Uterus (tissue), 4 donors: ENCODE results near the gene CCDC50. TPM values are rescaled to one million over a fixed set of nuclear protein-coding genes. Genes with fewer than 3 reads are reported as not detected.

ENCODE experiments used
- DNase-seq, 2 donors: peaks; one replicate each; pipeline ENCODE4 v3.0.0-alpha.2; 2019 to 2020
- H3K27ac ChIP-seq, 2 donors: fragments of 200-600 bp; sonication (generic); 1 replicate in 1 of 2; 2 replicates in 1 of 2; pipeline ENCODE4 v1.5.1; 2016 to 2018
- H3K27me3 ChIP-seq, 2 donors: fragments of 200-600 bp; sonication (generic); one replicate each; pipeline ENCODE4 v1.5.1; 2018 to 2019; ENCODE audit warnings: control low read depth in 1 of 2
- H3K36me3 ChIP-seq, 2 donors: fragments of 200-600 bp; sonication (generic); one replicate each; pipeline ENCODE4 v1.5.1; 2019; ENCODE audit warnings: control low read depth in 1 of 2
- H3K4me1 ChIP-seq, 2 donors: fragments of 200-600 bp; sonication (generic); one replicate each; pipeline ENCODE4 v1.5.1; 2018 to 2019; ENCODE audit warnings: control low read depth in 1 of 2
- H3K4me3 ChIP-seq, 2 donors: fragments of 200-600 bp; sonication (generic); 1 replicate in 1 of 2; 2 replicates in 1 of 2; pipeline ENCODE4 v1.5.1; 2018 to 2019; ENCODE audit warnings: mild to moderate bottlenecking in 1 of 2
- H3K9me3 ChIP-seq, 2 donors: fragments of 200-600 bp; sonication (generic); one replicate each; pipeline ENCODE4 v1.5.1; 2019; ENCODE audit warnings: control low read depth in 1 of 2
- CTCF ChIP-seq, 4 experiments: fragments of 200-600 bp in 2 of 4; fragments of 450-650 bp in 2 of 4; sonication (generic) in 2 of 4; IDR thresholded peaks; one replicate each; pipeline ENCODE4 v1.5.1; 2016 to 2019; ENCODE audit warnings: antibody characterized with exemption in 4 of 4, mild to moderate bottlenecking in 2 of 4, moderate library complexity in 1 of 4
- POLR2A ChIP-seq, 2 donors: fragments of 450-650 bp; IDR thresholded peaks; one replicate each; pipeline ENCODE4 v1.6.1; 2016; ENCODE audit warnings: antibody characterized with exemption in 2 of 2, mild to moderate bottlenecking in 1 of 2, moderate library complexity in 1 of 2
- intact Hi-C: fragments of 100-400 bp; cut with DNase I; formaldehyde crosslinking; loops from one replicate; pipeline ENCODE4 v1.15.1; 2023; ENCODE audit warnings: low total_unique reads
- total RNA-seq, 4 donors: library from RNA; depleted of rRNA in 3 of 4; stranded (reverse); fragments of >200 nt in 3 of 4; gene quantifications; one replicate each; pipeline versions ENCODE4 v1.1.0 to v1.2.4, GENCODE V29; 2014 to 2023
- donor health status: DM: yes; HTN: yes; CAD: no.

Gene CCDC50
- total RNA-seq, 4 donors from 2014 or later = 68.4 to 342 (median 96.1) TPM

GRCh38 chr3:191352014-191352413 is 22.8 kb downstream of the CCDC50 start:
- Histone ChIP-seq H3K4me3 (no peak overlapping the region), H3K27me3 (no peaks in the 10 kb centered on the region), H3K36me3 (no peaks in the 10 kb centered on the region), H3K9me3 (no peaks in the 10 kb centered on the region), H3K4me1 (peaks cover 0 to 7% of the 10 kb centered on the region in 2 donors), H3K27ac (peak overlapping the region in 1 of 2 donors; percentile 74)
- intact Hi-C loops = no loop called here
- no peak for DNase-seq
- TF ChIP-seq POLR2A (IDR thresholded peaks at IDR 0.05) (no peak), CTCF (IDR thresholded peaks at IDR 0.05) (no peak)

GRCh38 chr3:191353022-191353777 is 24.0 kb downstream of the CCDC50 start:
- Histone ChIP-seq H3K27ac (no peak overlapping the region), H3K4me3 (no peak overlapping the region)
- DNase-seq = no peak

GRCh38 chr3:191355406-191355805 is 26.2 kb downstream of the CCDC50 start:
- Histone ChIP-seq H3K4me3 (no peak overlapping the region), H3K9me3 (no peaks in the 10 kb centered on the region), H3K36me3 (no peaks in the 10 kb centered on the region), H3K27ac (no peak overlapping the region), H3K4me1 (peaks cover 0 to 7% of the 10 kb centered on the region in 2 donors), H3K27me3 (no peaks in the 10 kb centered on the region)
- TF ChIP-seq CTCF (IDR thresholded peaks at IDR 0.05) = no peak
- no peak for TF ChIP-seq POLR2A (IDR thresholded peaks at IDR 0.05)
- no peak for DNase-seq
- intact Hi-C loops = no loop called here

More at GRCh38 chr3:191353022-191353777, 24.0 kb downstream of the CCDC50 start:
- no peaks in the 10 kb centered on the region for H3K9me3 ChIP-seq
- peaks cover 0 to 7% of the 10 kb centered on the region in 2 donors for H3K4me1 ChIP-seq
- no peaks in the 10 kb centered on the region for H3K36me3 ChIP-seq
- TF ChIP-seq CTCF (IDR thresholded peaks at IDR 0.05) = no peak
- TF ChIP-seq POLR2A (IDR thresholded peaks at IDR 0.05) = no peak
- H3K27me3 ChIP-seq = no peaks in the 10 kb centered on the region
- intact Hi-C loops = no loop called here

GRCh38 chr3:191356631-191357439 is 27.6 kb downstream of the CCDC50 start:
- H3K4me1 ChIP-seq = peaks cover 0 to 7% of the 10 kb centered on the region in 2 donors
- peak overlapping the region in 1 of 2 donors; percentile 25 for H3K27ac ChIP-seq
- no peak overlapping the region for H3K4me3 ChIP-seq
- H3K27me3 ChIP-seq = no peaks in the 10 kb centered on the region
- H3K9me3 ChIP-seq = no peaks in the 10 kb centered on the region
- intact Hi-C loops = no loop called here
- TF ChIP-seq POLR2A (IDR thresholded peaks at IDR 0.05) (no peak), CTCF (IDR thresholded peaks at IDR 0.05) (no peak)
- peak in 1 of 2 donors; percentile 18 for DNase-seq
- no peaks in the 10 kb centered on the region for H3K36me3 ChIP-seq

GRCh38 chr3:191357909-191358308 is 28.7 kb downstream of the CCDC50 start:
- Histone ChIP-seq H3K36me3 (no peaks in the 10 kb centered on the region), H3K27me3 (no peaks in the 10 kb centered on the region), H3K27ac (no peak overlapping the region), H3K9me3 (no peaks in the 10 kb centered on the region), H3K4me1 (no peaks in the 10 kb centered on the region), H3K4me3 (no peak overlapping the region)
- TF ChIP-seq CTCF (IDR thresholded peaks at IDR 0.05) = no peak
- DNase-seq = no peak
- intact Hi-C loops = no loop called here
